ENCODE results near the gene FBXO17.

GRCh38 chr19:38990949-38991697 is 15.6 kb upstream of the FBXO17 start:
- TF ChIP-seq CTCF (IDR thresholded peaks at IDR 0.05) (no peak), POLR2A (IDR thresholded peaks at IDR 0.05) (no peak)
